Measurements from ENCODE around the gene FAM120A.

DNA sequence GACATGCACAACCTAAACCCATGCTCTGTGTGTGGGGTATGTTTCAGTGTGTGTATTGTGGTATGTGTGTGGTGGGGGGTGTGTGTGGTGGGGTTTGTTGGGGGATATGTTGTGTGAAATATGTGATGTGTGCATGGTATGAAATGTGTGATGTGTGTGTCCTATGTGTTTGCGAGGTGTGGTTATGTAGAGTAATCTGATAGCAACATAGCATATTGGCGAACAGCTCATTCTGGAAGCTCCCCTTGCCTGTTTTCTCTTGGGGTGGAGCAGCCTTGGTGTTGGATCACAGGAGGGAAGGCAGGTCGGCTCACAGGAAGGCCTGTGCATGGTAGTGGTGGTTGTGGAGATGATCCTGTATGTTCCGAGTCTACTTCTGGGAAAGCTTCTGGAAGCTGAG is 89.5 kb downstream of the FAM120A start:
- TF ChIP-seq, protein P1, sequence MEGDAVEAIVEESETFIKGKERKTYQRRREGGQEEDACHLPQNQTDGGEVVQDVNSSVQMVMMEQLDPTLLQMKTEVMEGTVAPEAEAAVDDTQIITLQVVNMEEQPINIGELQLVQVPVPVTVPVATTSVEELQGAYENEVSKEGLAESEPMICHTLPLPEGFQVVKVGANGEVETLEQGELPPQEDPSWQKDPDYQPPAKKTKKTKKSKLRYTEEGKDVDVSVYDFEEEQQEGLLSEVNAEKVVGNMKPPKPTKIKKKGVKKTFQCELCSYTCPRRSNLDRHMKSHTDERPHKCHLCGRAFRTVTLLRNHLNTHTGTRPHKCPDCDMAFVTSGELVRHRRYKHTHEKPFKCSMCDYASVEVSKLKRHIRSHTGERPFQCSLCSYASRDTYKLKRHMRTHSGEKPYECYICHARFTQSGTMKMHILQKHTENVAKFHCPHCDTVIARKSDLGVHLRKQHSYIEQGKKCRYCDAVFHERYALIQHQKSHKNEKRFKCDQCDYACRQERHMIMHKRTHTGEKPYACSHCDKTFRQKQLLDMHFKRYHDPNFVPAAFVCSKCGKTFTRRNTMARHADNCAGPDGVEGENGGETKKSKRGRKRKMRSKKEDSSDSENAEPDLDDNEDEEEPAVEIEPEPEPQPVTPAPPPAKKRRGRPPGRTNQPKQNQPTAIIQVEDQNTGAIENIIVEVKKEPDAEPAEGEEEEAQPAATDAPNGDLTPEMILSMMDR (IDR thresholded peaks at IDR 0.05), result no peak
- TF ChIP-seq POLR2A (IDR thresholded peaks at IDR 0.05), result no peak
